Activated naive CD8-positive, alpha-beta T cell treated with anti-CD3 and anti-CD28 coated beads for 36 hours (primary cell): ENCODE results near the gene WDR38. TPM values are rescaled to one million over a fixed set of nuclear protein-coding genes. Genes with fewer than 3 reads are reported as not detected.
"Not testable (repeated sequence)": the region's sequence is repeated elsewhere in the genome, so short reads cannot be mapped to it uniquely, and the experiment has no call there.

Experiments
- DNase-seq: peaks from one replicate; pipeline ENCODE4 v3.0.0; 2021
- H3K27ac Mint-ChIP-seq: one replicate; pipeline ENCODE4 v1.8.0; 2022; ENCODE audit warnings: mild to moderate bottlenecking, moderate library complexity, mixed read lengths
- H3K27me3 Mint-ChIP-seq: one replicate; pipeline ENCODE4 v1.8.0; 2022; ENCODE audit warnings: mild to moderate bottlenecking, mixed read lengths
- H3K36me3 Mint-ChIP-seq: one replicate; pipeline ENCODE4 v1.8.0; 2021; ENCODE audit warnings: mild to moderate bottlenecking, mixed read lengths
- H3K4me1 Mint-ChIP-seq: one replicate; pipeline ENCODE4 v1.8.0; 2021; ENCODE audit warnings: mixed read lengths
- H3K4me3 Mint-ChIP-seq: one replicate; pipeline ENCODE4 v1.8.0; 2022; ENCODE audit warnings: mild to moderate bottlenecking, moderate library complexity, mixed read lengths
- H3K9me3 Mint-ChIP-seq: one replicate; pipeline ENCODE4 v1.8.0; 2022; ENCODE audit warnings: mixed read lengths
- total RNA-seq, 2 experiments: library from RNA; stranded (reverse); gene quantifications; one replicate each; pipeline ENCODE4 v1.2.3, GENCODE V29; 2021

Gene WDR38
- total RNA-seq, 2 experiments from 2014 or later: not detected

DNA sequence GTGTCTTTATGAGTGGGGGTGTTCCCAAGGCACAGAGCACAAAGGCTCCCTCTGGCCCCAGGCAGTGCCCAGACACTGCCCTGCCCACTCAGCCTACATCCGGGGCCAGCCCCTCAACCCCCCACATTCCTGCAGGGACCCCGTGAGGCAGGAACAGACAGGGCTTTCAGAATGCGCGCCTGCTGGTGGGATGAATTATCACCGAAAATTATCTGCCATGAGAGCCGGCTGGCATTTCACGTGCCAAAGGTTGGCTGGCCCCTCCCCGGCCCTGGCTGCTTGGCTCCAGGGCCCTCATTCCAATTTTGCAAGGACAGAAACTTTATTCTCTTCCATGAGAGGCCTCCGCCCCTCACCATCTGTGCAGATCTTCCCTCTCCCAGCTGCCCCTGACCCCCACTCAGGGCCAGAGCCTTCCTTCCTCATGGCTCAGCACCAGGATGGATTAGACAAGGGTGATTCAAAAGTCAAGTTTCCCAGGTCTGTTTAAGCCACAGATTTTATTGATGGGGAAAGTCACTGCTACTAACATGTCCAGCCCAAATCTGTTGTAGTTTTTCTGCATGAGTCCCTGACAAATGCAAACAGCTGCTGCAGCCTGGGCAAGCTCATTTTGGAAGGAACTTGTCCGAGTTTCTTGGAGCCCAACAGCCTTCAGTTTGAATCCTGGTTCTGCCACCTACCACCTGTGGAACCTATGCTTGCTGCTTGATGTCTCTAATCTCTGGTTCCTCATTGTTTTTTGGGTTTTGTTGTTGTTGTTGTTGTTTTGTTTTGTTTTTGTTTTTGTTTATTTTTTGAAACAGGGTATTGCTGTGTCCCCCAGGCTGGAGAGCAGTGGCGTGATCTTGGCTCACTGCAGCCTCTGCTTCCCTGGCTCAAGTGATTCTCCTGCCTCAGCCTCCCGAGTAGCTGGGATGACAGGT is 32.3 kb upstream of the WDR38 start:
- peaks cover 9% of the 10 kb centered on the region for H3K4me1 Mint-ChIP-seq
- H3K9me3 Mint-ChIP-seq: no peaks in the 10 kb centered on the region

DNA sequence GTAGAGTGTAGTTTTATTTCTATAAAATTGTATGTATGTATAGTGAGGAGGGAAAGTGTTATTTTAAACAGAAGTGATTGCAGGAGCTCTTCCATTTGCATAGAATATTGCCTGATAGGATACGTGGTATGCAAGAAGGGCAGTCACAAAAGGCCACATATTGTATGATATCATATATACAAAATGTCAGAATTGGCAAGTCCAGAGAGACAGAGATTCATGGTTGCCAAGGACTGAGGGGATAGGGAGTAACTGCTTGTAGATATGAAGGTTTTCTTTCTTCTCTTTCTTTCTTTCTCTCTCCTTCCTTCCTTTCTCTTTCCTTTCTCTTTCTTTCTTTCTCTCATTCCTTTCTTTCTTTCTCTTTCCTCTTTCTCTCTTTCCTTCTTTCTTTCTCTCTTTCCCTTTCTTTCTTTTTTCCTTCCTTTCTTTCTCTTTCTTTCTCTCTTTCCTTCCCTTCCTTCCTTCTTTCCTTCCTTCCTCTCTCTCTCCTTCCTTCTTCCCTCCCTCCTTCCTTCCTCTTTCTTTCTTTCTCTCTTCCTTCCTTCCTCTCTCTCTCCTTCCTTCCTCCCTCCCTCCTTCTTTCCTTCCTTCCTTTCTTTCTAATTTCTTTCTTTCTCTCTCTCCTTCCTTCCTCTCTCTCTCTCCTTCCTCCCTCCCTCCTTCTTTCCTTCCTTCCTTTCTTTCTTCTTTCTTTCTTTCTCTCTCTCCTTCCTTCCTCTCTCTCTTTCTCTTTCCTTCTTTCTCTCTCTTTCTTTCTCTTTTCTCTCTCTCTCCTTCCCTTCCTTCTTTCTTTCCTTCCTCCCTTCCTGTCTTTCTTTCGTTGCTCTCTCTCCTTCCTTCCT is 24.5 kb upstream of the WDR38 start:
- H3K4me1 Mint-ChIP-seq: no peaks in the 10 kb centered on the region
- DNase-seq: no peak
- peaks cover 3% of the 10 kb centered on the region for H3K9me3 Mint-ChIP-seq
- no peaks in the 10 kb centered on the region for H3K27me3 Mint-ChIP-seq
- H3K36me3 Mint-ChIP-seq: no peaks in the 10 kb centered on the region
- H3K4me3 Mint-ChIP-seq: no peak overlapping the region
- H3K27ac Mint-ChIP-seq: no peak overlapping the region

More for the DNA sequence above, 32.3 kb upstream of the WDR38 start:
- Mint-ChIP-seq H3K27ac (no peak overlapping the region), H3K27me3 (peaks cover 27% of the 10 kb centered on the region), H3K4me3 (no peak overlapping the region), H3K36me3 (no peaks in the 10 kb centered on the region)
- DNase-seq: no peak

DNA sequence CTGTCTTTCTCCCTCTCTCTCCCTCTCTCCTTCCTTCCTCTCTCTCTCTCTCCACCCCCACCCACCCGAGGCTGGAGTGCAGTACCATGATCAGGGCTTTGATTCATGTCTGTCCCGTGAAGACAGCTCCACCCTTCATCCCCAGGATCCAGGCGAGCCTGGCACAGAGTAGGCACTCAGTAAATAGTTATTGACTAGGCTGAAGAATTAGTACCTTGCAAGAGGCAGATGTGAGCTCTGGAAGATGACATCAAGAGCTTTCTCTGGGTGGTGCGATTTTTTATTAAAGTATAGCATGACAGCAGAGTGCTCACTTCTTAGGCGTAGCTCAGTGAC is 24.0 kb upstream of the WDR38 start:
- no peak overlapping the region for H3K27ac Mint-ChIP-seq
- H3K4me1 Mint-ChIP-seq: no peaks in the 10 kb centered on the region
- H3K36me3 Mint-ChIP-seq: no peaks in the 10 kb centered on the region
- H3K27me3 Mint-ChIP-seq: no peaks in the 10 kb centered on the region
- peaks cover 3% of the 10 kb centered on the region for H3K9me3 Mint-ChIP-seq
- H3K4me3 Mint-ChIP-seq: no peak overlapping the region
- DNase-seq: no peak

DNA sequence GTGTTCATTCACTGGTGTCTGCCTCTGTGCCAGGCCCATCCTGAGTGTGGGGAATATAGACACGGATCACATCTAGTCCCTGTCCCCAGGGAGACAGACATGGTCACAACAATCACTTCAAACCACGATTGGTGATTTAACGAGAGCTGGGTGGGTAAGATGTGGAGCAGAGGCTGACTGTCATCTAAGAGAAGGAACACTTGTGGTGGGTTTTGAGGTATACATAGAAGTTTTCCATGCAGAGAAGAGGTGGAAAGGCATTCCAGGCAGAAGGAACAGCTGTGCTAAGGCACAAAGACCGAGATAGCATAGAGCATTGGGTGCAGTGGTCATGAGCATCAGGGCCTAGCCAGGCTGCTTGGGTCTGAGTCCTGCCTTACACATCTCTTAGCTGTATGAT is 22.7 kb upstream of the WDR38 start:
- no peaks in the 10 kb centered on the region for H3K36me3 Mint-ChIP-seq
- peaks cover 3% of the 10 kb centered on the region for H3K9me3 Mint-ChIP-seq
- H3K27me3 Mint-ChIP-seq: peaks cover 7% of the 10 kb centered on the region
- H3K27ac Mint-ChIP-seq: no peak overlapping the region
- no peaks in the 10 kb centered on the region for H3K4me1 Mint-ChIP-seq
- DNase-seq: no peak
- H3K4me3 Mint-ChIP-seq: no peak overlapping the region

DNA sequence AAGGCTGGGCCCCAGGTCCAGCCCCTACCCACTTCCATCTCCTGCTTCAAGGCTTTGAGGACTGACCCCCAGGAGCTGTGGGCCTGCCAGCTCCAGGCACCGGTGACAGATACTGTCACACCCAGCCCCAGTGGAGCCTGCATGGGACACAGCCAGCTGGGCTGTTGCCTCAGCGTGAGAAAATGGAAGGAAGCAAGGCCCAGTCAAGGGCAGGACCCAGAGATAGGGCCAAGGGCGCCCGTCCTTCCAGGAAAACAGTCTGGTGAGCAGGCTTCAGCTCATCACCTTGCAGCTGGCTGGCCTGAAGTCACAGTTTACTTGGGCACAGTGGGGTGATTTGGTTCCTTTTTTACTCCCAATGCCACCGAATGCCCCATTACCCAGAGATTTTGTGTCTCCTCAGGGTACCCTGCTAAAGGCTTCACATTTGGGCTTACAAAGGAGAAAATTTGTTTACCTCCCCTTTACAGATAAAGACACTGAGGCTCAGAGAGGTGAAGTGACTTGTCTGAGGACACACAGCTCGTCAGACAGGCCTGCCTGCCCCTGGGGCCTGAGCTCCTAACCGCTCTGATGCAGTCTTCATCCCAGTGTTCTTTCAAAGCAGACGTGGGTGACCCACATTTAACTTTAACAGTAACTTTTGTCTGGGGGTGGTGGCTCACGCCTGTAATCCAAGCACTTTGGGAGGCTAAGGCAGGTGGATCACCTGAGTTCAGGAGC is 21.5 kb upstream of the WDR38 start:
- H3K9me3 Mint-ChIP-seq: no peaks in the 10 kb centered on the region
- no peaks in the 10 kb centered on the region for H3K4me1 Mint-ChIP-seq
- no peak overlapping the region for H3K27ac Mint-ChIP-seq
- no peak for DNase-seq
- no peak overlapping the region for H3K4me3 Mint-ChIP-seq
- H3K36me3 Mint-ChIP-seq: no peaks in the 10 kb centered on the region
- peaks cover 15% of the 10 kb centered on the region for H3K27me3 Mint-ChIP-seq

DNA sequence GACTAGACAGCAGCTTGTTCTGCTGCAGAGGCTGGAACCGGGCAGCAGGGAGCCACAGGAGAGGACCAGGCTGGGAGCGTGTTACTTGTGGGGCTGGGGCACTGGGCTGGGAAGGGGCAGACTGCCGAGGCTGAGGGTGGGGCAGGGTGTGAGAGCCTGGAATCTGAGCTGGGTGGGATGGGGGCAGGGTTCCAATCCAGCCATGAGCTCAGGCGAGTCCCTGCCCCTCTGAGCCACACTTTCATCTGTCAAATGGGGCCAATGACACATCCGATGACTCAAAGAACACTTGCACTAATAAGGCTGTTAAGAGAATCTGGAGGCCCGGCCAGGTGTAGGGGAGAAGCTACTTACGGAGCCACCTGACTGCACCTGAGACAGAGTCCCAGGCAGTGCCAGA is 18.7 kb upstream of the WDR38 start:
- Mint-ChIP-seq H3K9me3 (no peaks in the 10 kb centered on the region), H3K4me1 (no peaks in the 10 kb centered on the region), H3K36me3 (no peaks in the 10 kb centered on the region), H3K4me3 (no peak overlapping the region), H3K27me3 (peaks cover 38% of the 10 kb centered on the region), H3K27ac (no peak overlapping the region)
- DNase-seq: no peak

DNA sequence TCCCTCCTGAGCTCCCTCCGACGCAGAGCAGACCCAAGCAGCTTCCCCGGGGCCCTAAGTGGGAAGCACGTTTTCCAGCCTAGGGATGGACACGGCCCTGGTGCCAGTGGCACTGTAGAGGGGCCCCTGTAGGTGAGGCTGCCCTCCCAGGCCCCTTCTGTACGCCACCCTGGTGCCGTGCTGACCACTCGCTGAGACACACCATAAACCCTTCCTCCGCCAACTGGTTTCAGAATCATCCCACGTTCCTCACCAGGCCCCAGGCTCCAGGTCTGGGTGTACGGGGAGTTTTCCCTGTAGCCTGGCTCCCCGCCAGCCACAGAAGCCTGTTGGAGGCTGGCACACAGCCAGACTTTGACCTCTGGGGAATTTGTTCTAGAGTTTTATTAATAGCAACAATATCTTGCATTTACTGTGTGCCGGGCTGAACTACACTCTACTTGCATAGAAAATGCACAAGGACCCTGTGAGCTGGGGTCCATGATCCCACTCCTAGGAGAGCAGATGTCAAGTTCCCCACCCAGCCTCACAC is 18.2 kb upstream of the WDR38 start:
- Mint-ChIP-seq H3K27ac (no peak overlapping the region), H3K9me3 (no peaks in the 10 kb centered on the region), H3K4me3 (no peak overlapping the region), H3K36me3 (no peaks in the 10 kb centered on the region), H3K27me3 (peaks cover 40% of the 10 kb centered on the region), H3K4me1 (no peaks in the 10 kb centered on the region)
- DNase-seq: no peak

DNA sequence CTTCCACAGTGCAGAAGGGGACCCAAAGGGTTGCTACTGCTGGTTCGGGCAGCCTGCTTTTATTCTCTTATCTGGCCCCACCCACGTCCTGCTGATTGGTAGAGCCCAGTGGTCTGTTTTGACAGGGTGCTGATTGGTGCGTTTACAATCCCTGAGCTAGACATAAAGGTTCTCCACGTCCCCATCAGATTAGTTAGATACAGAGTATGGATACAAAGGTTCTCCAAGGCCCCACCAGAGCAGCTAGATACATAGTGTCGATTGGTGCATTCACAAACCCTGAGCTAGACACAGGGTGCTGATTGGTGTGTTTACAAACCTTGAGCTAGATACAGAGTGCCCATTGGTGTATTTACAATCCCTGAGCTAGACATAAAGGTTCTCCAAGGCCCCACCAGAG is 15.1 kb upstream of the WDR38 start:
- not testable (repeated sequence) for H3K36me3 Mint-ChIP-seq

DNA sequence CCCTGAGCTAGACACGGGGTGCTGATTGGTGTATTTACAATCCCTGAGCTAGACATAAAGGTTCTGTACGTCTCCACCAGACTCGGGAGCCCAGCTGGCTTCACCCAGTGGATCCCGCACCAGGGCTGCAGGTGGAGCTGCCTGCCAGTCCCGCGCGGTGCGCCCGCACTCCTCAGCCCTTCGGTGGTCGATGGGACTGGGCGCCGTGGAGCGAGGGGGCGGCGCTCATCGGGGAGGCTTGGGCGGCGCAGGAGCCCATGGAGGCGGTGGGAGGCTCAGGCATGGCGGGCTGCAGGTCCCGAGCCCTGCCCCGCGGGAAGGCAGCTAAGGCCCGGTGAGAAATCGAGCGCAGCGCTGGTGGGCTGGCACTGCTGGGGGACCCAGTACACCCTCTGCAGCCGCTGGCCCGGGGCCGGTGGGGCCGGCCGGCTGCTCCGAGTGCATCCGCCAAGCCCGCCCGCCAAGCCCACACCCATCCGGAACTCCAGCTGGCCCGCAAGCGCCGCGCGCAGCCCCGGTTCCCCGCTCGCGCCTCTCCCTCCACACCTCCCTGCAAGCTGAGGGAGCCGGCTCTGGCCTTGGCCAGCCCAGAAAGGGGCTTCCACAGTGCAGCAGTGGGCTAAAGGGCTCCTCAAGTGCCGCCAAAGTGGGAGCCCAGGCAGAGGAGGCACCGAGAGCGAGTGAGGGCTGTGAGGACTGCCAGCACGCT is 14.5 kb upstream of the WDR38 start:
- H3K9me3 Mint-ChIP-seq, DNase-seq, H3K4me3 Mint-ChIP-seq, H3K36me3 Mint-ChIP-seq, H3K4me1 Mint-ChIP-seq, H3K27ac Mint-ChIP-seq: not testable (repeated sequence)
- H3K27me3 Mint-ChIP-seq: peaks cover 44% of the 10 kb centered on the region

More for the DNA sequence above, 15.1 kb upstream of the WDR38 start:
- not testable (repeated sequence) for H3K9me3 Mint-ChIP-seq, H3K4me3 Mint-ChIP-seq, H3K27ac Mint-ChIP-seq, H3K4me1 Mint-ChIP-seq, DNase-seq
- peaks cover 44% of the 10 kb centered on the region for H3K27me3 Mint-ChIP-seq

DNA sequence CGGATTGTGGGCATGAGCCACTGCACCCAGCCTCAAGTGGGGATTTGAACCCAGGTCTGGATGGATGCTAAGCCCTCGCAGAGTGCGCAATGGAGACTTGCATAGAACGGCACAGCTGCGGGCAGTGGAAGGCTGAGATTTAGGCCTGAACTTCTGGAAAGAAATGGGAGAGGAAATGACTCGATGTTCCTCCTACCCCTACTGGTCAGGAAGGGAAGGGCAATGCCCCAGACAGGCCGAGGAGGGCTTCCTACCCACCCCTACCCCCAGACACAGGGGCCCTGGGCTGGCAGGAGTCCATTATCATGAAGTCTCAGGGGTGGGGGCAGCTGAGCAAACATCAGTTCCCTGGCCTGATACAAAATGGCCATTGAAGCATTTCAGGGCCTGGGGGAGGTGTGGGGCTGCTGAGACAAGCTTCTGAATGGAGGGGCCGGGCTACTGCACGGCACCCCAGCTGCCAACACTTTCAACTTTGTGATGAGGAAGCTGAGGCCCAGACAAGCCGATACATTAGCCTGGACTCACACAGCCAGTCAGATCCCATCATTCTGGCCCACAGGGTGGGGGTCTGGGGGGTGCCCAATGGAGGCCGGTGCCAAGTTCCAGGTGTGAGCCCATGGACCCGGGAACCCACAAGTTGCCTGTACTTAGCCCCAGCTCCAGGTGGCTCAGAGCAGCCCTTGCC is 13.5 kb upstream of the WDR38 start:
- no peaks in the 10 kb centered on the region for H3K9me3 Mint-ChIP-seq
- H3K4me1 Mint-ChIP-seq: no peaks in the 10 kb centered on the region
- no peak overlapping the region for H3K27ac Mint-ChIP-seq
- H3K27me3 Mint-ChIP-seq: peaks cover 40% of the 10 kb centered on the region
- no peak overlapping the region for H3K4me3 Mint-ChIP-seq
- no peak for DNase-seq
- no peaks in the 10 kb centered on the region for H3K36me3 Mint-ChIP-seq

DNA sequence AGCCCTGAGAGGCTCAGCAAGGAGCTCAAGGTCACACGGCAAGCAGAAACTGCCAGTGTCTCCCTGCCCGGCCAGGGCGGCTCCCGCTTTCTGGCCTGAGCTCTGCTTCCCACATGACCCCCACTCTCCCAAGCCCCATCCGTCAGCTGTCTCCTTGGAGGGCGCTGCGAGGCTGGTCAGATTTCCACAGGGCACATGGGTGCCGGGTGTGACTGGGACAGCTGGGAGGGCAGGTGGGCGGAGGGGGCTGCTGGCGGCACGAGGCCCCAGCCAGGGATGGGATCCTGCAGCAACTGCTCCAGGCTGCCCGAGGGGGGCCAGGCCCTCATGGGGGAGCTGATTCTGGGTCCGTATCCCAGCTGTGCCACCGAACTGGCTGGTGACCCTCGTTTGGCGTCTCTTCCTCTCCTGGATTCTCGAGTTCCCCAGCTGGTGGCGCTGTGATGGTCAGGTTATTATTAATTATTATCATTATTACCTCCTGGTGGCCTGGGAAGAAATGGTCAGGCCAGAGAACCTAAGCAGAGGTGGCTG is 12.9 kb upstream of the WDR38 start:
- H3K4me1 Mint-ChIP-seq: no peaks in the 10 kb centered on the region
- H3K36me3 Mint-ChIP-seq: no peaks in the 10 kb centered on the region
- no peaks in the 10 kb centered on the region for H3K9me3 Mint-ChIP-seq
- H3K4me3 Mint-ChIP-seq: no peak overlapping the region
- H3K27me3 Mint-ChIP-seq: peaks cover 39% of the 10 kb centered on the region
- no peak for DNase-seq
- no peak overlapping the region for H3K27ac Mint-ChIP-seq

DNA sequence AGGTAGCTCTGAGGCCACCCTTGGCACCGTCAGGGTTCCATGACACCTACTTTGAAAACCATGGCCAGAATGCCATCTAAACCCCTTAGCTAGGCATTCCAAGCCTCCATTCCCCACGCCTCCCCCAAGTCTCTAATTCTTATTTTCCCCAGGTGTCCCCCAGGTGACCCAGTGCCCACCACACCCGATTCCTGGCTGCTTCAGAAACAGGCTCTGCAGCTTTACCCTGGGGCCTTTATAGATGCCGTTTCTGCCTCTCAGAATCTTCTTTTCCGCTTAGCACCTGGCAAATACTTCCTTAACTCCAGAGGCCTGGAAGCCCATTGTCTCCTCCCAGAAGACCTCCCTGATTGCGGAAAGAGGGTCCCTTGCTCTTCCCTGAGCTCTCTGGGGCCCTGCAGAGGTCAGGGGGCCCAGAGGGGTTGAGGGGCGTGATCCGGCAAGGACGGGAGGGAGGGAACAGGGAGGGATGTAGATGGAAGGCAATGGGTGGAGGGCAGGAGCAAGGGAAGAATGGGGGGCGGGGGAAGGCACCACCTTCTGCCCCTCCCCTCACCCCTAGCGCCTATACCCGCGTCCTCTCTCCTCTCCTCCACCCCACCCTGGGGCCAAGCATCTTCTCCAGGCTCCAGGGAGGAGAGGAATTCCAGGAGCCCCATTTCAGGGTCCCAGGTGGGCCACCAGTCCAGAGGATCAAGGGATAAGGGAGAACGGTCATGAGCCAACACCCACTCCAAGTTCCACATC is 12.0 kb upstream of the WDR38 start:
- peaks cover 33% of the 10 kb centered on the region for H3K27me3 Mint-ChIP-seq
- no peak overlapping the region for H3K27ac Mint-ChIP-seq
- no peaks in the 10 kb centered on the region for H3K4me1 Mint-ChIP-seq
- H3K36me3 Mint-ChIP-seq: no peaks in the 10 kb centered on the region
- DNase-seq: no peak
- no peak overlapping the region for H3K4me3 Mint-ChIP-seq
- no peaks in the 10 kb centered on the region for H3K9me3 Mint-ChIP-seq

DNA sequence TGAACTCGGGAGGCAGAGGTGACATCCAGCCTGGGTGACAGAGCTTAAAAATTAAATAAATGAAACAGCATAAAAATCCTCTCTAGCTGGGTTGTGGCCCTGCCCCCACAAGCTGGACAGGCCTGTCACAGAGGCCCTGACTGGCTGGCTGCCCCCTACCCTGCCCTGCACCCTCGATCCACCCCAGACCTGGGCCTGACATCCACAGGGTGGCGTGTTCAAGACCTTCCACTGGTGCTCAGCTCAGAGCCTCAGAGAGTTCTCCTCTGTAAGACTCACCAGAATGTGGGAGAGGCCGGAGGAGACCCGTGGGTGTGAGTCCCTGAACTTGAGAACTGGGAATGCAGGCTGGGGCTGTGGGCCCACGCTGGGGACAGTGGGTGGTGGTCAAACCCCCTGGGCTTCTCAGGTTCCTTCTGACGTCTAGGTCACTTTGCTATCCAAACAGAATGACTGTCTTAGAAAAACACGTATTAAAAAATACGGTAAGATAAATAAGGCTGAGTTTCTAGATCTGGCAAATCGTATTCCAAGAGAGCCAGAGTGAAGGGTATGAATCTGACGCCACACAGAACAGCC is 9.7 kb upstream of the WDR38 start:
- Mint-ChIP-seq H3K4me1 (no peaks in the 10 kb centered on the region), H3K9me3 (no peaks in the 10 kb centered on the region), H3K27ac (no peak overlapping the region), H3K27me3 (peaks cover 24% of the 10 kb centered on the region), H3K36me3 (no peaks in the 10 kb centered on the region), H3K4me3 (no peak overlapping the region)
- no peak for DNase-seq
